ENCODE measurements around the gene PIK3IP1. TPM values are rescaled to one million over a fixed set of nuclear protein-coding genes. Genes with fewer than 3 reads are reported as not detected.

PIK3IP1 gene
- total RNA-seq, 1 donor from 2014 or later, result 17.3 TPM

- DNase-seq (ENCODE audit: low spot score), result peak; percentile 83
Measured at GRCh38 chr22:31313366-31314147, 21.3 kb upstream of the PIK3IP1 start.

GRCh38 chr22:31308181-31308580 is 15.9 kb upstream of the PIK3IP1 start:
- DNase-seq (ENCODE audit: low spot score), result no peak

- DNase-seq (ENCODE audit: low spot score), result no peak
Measured at GRCh38 chr22:31305194-31305593, 12.9 kb upstream of the PIK3IP1 start.

GRCh38 chr22:31302537-31302936 is 10.2 kb upstream of the PIK3IP1 start:
- no peak for DNase-seq (ENCODE audit: low spot score)

GRCh38 chr22:31302006-31302405 is 9.7 kb upstream of the PIK3IP1 start:
- DNase-seq (ENCODE audit: low spot score), result no peak

- DNase-seq (ENCODE audit: low spot score), result no peak
Measured at GRCh38 chr22:31300896-31301295, 8.6 kb upstream of the PIK3IP1 start.

- peak; percentile 65 for DNase-seq (ENCODE audit: low spot score)
Measured at GRCh38 chr22:31295831-31296657, 3.8 kb upstream of the PIK3IP1 start.

GRCh38 chr22:31295360-31295759 is 3.1 kb upstream of the PIK3IP1 start:
- DNase-seq (ENCODE audit: low spot score), result no peak

- peak; percentile 37 for DNase-seq (ENCODE audit: low spot score)
Measured at GRCh38 chr22:31291481-31292235, 630 bp downstream of the PIK3IP1 start.

- peak; percentile 96 for DNase-seq (ENCODE audit: low spot score)
Measured at GRCh38 chr22:31290494-31291471, 1.5 kb downstream of the PIK3IP1 start.

- no peak for DNase-seq (ENCODE audit: low spot score)
Measured at GRCh38 chr22:31289344-31289743, 2.9 kb downstream of the PIK3IP1 start.

GRCh38 chr22:31288496-31289240 is 3.6 kb downstream of the PIK3IP1 start:
- no peak for DNase-seq (ENCODE audit: low spot score)

- DNase-seq (ENCODE audit: low spot score), result no peak
Measured at GRCh38 chr22:31287818-31288495, 4.3 kb downstream of the PIK3IP1 start.

- no peak for DNase-seq (ENCODE audit: low spot score)
Measured at GRCh38 chr22:31286360-31287255, 5.7 kb downstream of the PIK3IP1 start.

GRCh38 chr22:31284281-31285155 is 7.8 kb downstream of the PIK3IP1 start:
- no peak for DNase-seq (ENCODE audit: low spot score)

GRCh38 chr22:31282748-31283468 is 9.4 kb downstream of the PIK3IP1 start:
- no peak for DNase-seq (ENCODE audit: low spot score)

- DNase-seq (ENCODE audit: low spot score), result no peak
Measured at GRCh38 chr22:31281733-31282132, 10.6 kb downstream of the PIK3IP1 start.
